ENCODE results near the gene NLRC3. TPM values are rescaled to one million over a fixed set of nuclear protein-coding genes. Genes with fewer than 3 reads are reported as not detected.
"Not testable (repeated sequence)": the region's sequence is repeated elsewhere in the genome, so short reads cannot be mapped to it uniquely, and the experiment has no call there.

The NLRC3 gene
- total and polyA plus RNA-seq, 7 donors: 0.25 to 1.4 (median 0.76) TPM

DNA sequence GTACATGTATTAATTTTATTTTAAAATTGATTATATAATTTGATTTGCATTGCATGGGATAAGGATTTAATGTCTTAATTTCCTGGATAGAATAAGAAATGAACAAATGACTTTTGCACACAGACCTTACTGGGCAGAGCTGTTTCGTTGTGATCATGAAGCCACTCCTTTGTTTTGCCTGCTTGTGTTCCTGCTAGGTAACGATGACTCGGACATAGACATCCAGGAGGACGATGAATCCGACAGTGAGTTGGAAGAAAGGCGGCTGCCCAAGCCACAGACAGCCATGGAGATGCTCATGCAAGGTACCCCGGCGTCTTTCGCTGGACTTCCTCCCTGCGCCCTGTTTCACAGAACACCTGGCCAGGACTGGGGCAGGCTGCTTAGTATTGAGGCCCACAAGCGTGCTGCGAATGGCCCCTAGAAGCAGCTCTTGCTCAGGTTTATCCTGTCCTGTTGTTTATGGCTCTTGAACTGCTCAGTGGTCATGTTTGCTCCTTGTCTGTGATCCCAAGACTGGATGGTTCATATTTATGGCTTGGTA is 46.8 kb downstream of the NLRC3 start:
- 97 to 98% (median 98%) methylated on average over 12 of the region's 12 CpGs for WGBS, 3 donors
- no peak for TF ChIP-seq CTCF (IDR thresholded peaks at IDR 0.05)
- H3K9me3 ChIP-seq: no peaks in the 10 kb centered on the region
- DNase-seq: no peak
- ATAC-seq: no peak
- H3K4me3 ChIP-seq: no peak overlapping the region
- intact Hi-C loops (cut with DNase I): loop anchor here in 1 of 2 donors (10.0 kb wide), 1 partner anchor 224 kb away; no protein-coding TSS in a partner anchor
- no peaks in the 10 kb centered on the region for H3K27me3 ChIP-seq (ENCODE audit: insufficient read depth in 3 of 3, low read length in 2 of 3)
- H3K27ac ChIP-seq: no peak overlapping the region
- peaks cover 0 to 68% of the 10 kb centered on the region in 2 donors for H3K36me3 ChIP-seq (ENCODE audit: insufficient read depth in 1 of 2, low read depth in 1 of 2)
- H3K4me1 ChIP-seq: no peaks in the 10 kb centered on the region

DNA sequence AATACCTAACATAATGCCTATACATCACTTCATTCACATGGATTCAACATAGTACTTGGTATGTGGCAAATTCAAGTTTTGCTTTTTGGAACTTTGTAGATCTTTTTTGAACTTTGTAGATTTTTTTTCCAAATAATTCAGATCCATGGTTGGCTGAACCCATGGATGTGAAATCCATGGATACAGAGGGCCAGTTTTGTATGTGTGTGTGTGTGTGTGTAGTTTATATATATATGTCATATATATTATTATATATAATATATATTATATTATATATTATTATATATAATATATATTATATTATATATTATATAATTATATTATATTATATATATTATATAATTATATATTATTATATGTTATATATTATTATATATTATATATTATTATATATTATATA is 48.0 kb downstream of the NLRC3 start:
- Histone ChIP-seq H3K4me3 (no peak overlapping the region), H3K9me3 (no peaks in the 10 kb centered on the region), H3K4me1 (no peaks in the 10 kb centered on the region), H3K27ac (no peak overlapping the region), H3K27me3 (ENCODE audit: insufficient read depth in 3 of 3, low read length in 2 of 3) (no peaks in the 10 kb centered on the region), H3K36me3 (ENCODE audit: insufficient read depth in 1 of 2, low read depth in 1 of 2) (peaks cover 0 to 80% of the 10 kb centered on the region in 2 donors)
- intact Hi-C loops (cut with DNase I): loop anchor here in 1 of 2 donors (5.0 to 10.0 kb wide), 2 partner anchors 83 to 346 kb away; partner anchors contain the start of gene SLX4
- ATAC-seq (no peak), DNase-seq (no peak)
- no peak for TF ChIP-seq CTCF (IDR thresholded peaks at IDR 0.05)

GRCh38 chr16:3528406-3528805 is 48.8 kb downstream of the NLRC3 start:
- Histone ChIP-seq H3K9me3 (no peaks in the 10 kb centered on the region), H3K4me3 (no peak overlapping the region), H3K4me1 (no peaks in the 10 kb centered on the region), H3K27me3 (ENCODE audit: insufficient read depth in 3 of 3, low read length in 2 of 3) (no peaks in the 10 kb centered on the region), H3K27ac (no peak overlapping the region), H3K36me3 (ENCODE audit: insufficient read depth in 1 of 2, low read depth in 1 of 2) (peaks cover 0 to 80% of the 10 kb centered on the region in 2 donors)
- intact Hi-C loops (cut with DNase I): loop anchor here in 1 of 2 donors (5.0 to 10.0 kb wide), 2 partner anchors 84 to 346 kb away; partner anchors contain the start of gene SLX4
- DNase-seq: no peak
- no peak for TF ChIP-seq CTCF (IDR thresholded peaks at IDR 0.05)
- 90 to 98% (median 98%) methylated on average over 2 of the region's 2 CpGs for WGBS, 3 donors
- no peak for ATAC-seq

- H3K27me3 ChIP-seq (ENCODE audit: insufficient read depth in 3 of 3, low read length in 2 of 3); H3K4me3 ChIP-seq; H3K4me1 ChIP-seq; H3K9me3 ChIP-seq: not testable (repeated sequence)
- DNase-seq: peak; percentile 83 to 93
- ATAC-seq: peak in 3 of 4 donors; percentile 39 to 82 (median 53)
- TF ChIP-seq CTCF (IDR thresholded peaks at IDR 0.05): peak; percentile 82
- Histone ChIP-seq H3K36me3 (ENCODE audit: insufficient read depth in 1 of 2, low read depth in 1 of 2) (peaks cover 0 to 80% of the 10 kb centered on the region in 2 donors), H3K27ac (peak overlapping the region; percentile 55)
- intact Hi-C loops (cut with DNase I): loop anchor here in 1 of 2 donors (5.0 to 10.0 kb wide), 2 partner anchors 85 to 347 kb away; partner anchors contain the start of gene SLX4
- 47 to 59% (median 48%) methylated on average over 11 to 12 of the region's 12 CpGs for WGBS, 3 donors
Measured at GRCh38 chr16:3527216-3527829, 49.9 kb downstream of the NLRC3 start.

All from psoas muscle (tissue), 8 donors.